GM20000 (cell line): Measurements from ENCODE around the gene CMBL.
"Not testable (repeated sequence)": the region's sequence is repeated elsewhere in the genome, so short reads cannot be mapped to it uniquely, and the experiment has no call there.

Experiments used
- DNase-seq: peaks from one replicate; pipeline ENCODE4 v3.0.0; 2012; ENCODE audit warnings: low spot score
- CTCF ChIP-seq: IDR thresholded peaks from 2 replicates; pipeline ENCODE4 v1.5.1; 2012; ENCODE audit warnings: mild to moderate bottlenecking, control low read depth; ENCODE audit errors: extremely low read depth, missing control alignments

Gene CMBL

GRCh38 chr5:10351199-10351905 lies 43.6 kb upstream of the CMBL start:
- no peak for TF ChIP-seq CTCF

GRCh38 chr5:10348258-10348657 lies 40.6 kb upstream of the CMBL start:
- DNase-seq = no peak
- no peak for TF ChIP-seq CTCF

More at GRCh38 chr5:10351199-10351905, 43.6 kb upstream of the CMBL start:
- DNase-seq = no peak

- DNase-seq = not testable (repeated sequence)
Measured at GRCh38 chr5:10344461-10345106, 36.9 kb upstream of the CMBL start.

- TF ChIP-seq CTCF = no peak
- DNase-seq = no peak
Measured at GRCh38 chr5:10343486-10343885, 35.8 kb upstream of the CMBL start.

DNA sequence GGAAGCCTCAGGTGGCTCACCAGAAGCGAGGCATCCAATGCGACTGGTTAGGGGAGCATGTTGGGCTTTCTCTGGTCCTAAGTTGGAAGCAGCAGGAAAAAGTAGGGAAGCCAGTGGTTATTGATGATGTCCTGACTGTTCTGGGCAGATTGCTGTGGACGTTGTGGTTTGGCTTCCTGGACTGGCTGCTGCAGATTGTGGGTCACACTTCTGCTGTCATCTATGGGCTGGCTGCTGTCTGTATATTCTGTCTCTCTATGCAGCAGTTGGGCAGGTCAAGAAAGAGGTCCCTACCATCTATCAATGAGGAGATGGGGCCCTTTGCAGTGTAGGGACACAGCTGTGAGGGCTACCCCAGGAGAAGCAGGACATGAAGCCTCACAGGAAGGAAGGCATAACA lies 32.3 kb upstream of the CMBL start:
- TF ChIP-seq CTCF = no peak
- DNase-seq = no peak

GRCh38 chr5:10339058-10339811 lies 31.5 kb upstream of the CMBL start:
- DNase-seq = no peak
- TF ChIP-seq CTCF = no peak

GRCh38 chr5:10338686-10339057 lies 31.0 kb upstream of the CMBL start:
- no peak for TF ChIP-seq CTCF
- no peak for DNase-seq
